H1 (cell line): ENCODE results near the gene NCCRP1. TPM values are rescaled to one million over a fixed set of nuclear protein-coding genes. Genes with fewer than 3 reads are reported as not detected.

Experiments
- CTCF ChIA-PET: fragments of 300-600 bp; sonication (Branson Sonifier 250); formaldehyde crosslinking; loops from one replicate; lab custom pipeline; 2021; ENCODE audit not compliant: partially characterized antibody; lab: Charles Lee
- POLR2A ChIA-PET: fragments of 300-600 bp; sonication (Branson Sonifier 250); formaldehyde crosslinking; loops from one replicate; lab custom pipeline; 2021; ENCODE audit warnings: inconsistent platforms; ENCODE audit not compliant: partially characterized antibody; lab: Charles Lee
- DNase-seq, 2 experiments: peaks; one replicate each; pipeline versions ENCODE4 v3.0.0 to v3.0.0-alpha.2; 2010 to 2022; ENCODE audit warnings: low spot score in 2 of 2, low read depth in 1 of 2, mixed read lengths in 1 of 2
- FAIRE-seq: peaks from 2 replicates; lab custom pipeline; 2011; peaks lifted over from hg19 to GRCh38; lab: Jason Lieb, UNC
- H2AFZ ChIP-seq: 2 replicates; pipeline ENCODE4 v1.8.1; 2012; ENCODE audit warnings: low read length, inconsistent platforms
- H2AK5ac ChIP-seq: 2 replicates; pipeline ENCODE4 v1.6.1; 2013; ENCODE audit warnings: low read depth, low read length
- H2BK120ac ChIP-seq: replicated peaks from 2 replicates; pipeline ENCODE3; 2013; ENCODE audit warnings: low read depth, low read length, inconsistent platforms
- H2BK12ac ChIP-seq: 2 replicates; pipeline ENCODE4 v1.6.1; 2013; ENCODE audit warnings: low read depth, low read length
- H2BK15ac ChIP-seq: 2 replicates; pipeline ENCODE4 v1.6.1; 2013; ENCODE audit warnings: low read length
- H2BK20ac ChIP-seq: 2 replicates; pipeline ENCODE4 v1.6.1; 2013; ENCODE audit warnings: low read length
- H2BK5ac ChIP-seq: 2 replicates; pipeline ENCODE4 v1.6.1; 2013; ENCODE audit warnings: low read depth, low read length
- H3K14ac ChIP-seq: 2 replicates; pipeline ENCODE4 v1.6.1; 2013; ENCODE audit warnings: inconsistent platforms; ENCODE audit not compliant: insufficient read length
- H3K18ac ChIP-seq: 2 replicates; pipeline ENCODE4 v1.6.1; 2013; ENCODE audit warnings: low read length; ENCODE audit errors: extremely low read depth
- H3K23ac ChIP-seq: 2 replicates; pipeline ENCODE4 v1.6.1; 2013; ENCODE audit warnings: inconsistent platforms; ENCODE audit not compliant: insufficient read length
- H3K23me2 ChIP-seq: 2 replicates; pipeline ENCODE4 v1.6.1; 2013; ENCODE audit warnings: low read depth, low read length
- H3K27ac ChIP-seq: 2 replicates; pipeline ENCODE4 v1.6.1; 2011; ENCODE audit warnings: low read depth, low read length, inconsistent platforms
- H3K27me3 ChIP-seq, 4 experiments: replicated peaks in 1 of 4; 1 replicate in 1 of 4; 2 replicates in 3 of 4; pipeline versions ENCODE4 v1.6.1 to v1.8.1; 2011 to 2013; ENCODE audit warnings: low read length in 3 of 4, mild to moderate bottlenecking in 3 of 4, inconsistent platforms in 2 of 4, mixed read lengths in 2 of 4, moderate library complexity in 1 of 4; ENCODE audit not compliant: control insufficient read depth in 3 of 4, insufficient read depth in 3 of 4; ENCODE audit errors: extremely low read depth in 1 of 4
- H3K36me3 ChIP-seq, 4 experiments: 2 replicates each; pipeline versions ENCODE4 v1.6.1 to v1.8.1; 2011 to 2013; ENCODE audit warnings: mild to moderate bottlenecking in 4 of 4, low read length in 3 of 4, moderate library complexity in 2 of 4, control low read depth in 1 of 4, inconsistent platforms in 1 of 4; ENCODE audit not compliant: insufficient read depth in 4 of 4, control insufficient read depth in 2 of 4
- H3K4ac ChIP-seq: replicated peaks from 2 replicates; pipeline ENCODE3; 2013; ENCODE audit warnings: low read length, low read depth, mixed read lengths, inconsistent platforms; ENCODE audit not compliant: insufficient read length
- H3K4me1 ChIP-seq, 4 experiments: replicated peaks in 1 of 4; 1 replicate in 1 of 4; 2 replicates in 3 of 4; pipeline versions ENCODE4 v1.6.1 to v1.8.1; 2011 to 2013; ENCODE audit warnings: low read length in 3 of 4, inconsistent platforms in 2 of 4, mixed read lengths in 1 of 4; ENCODE audit not compliant: insufficient read depth in 4 of 4, control insufficient read depth in 3 of 4
- H3K4me2 ChIP-seq, 2 experiments: 2 replicates each; pipeline versions ENCODE4 v1.6.1 to v1.8.1; 2011 to 2013; ENCODE audit warnings: low read depth in 2 of 2, low read length in 2 of 2, control low read depth in 1 of 2, inconsistent platforms in 1 of 2, mild to moderate bottlenecking in 1 of 2; ENCODE audit not compliant: insufficient read depth in 1 of 2
- H3K4me3 ChIP-seq, 4 experiments: fragments of 200-600, 300-600 bp in 1 of 4; sonication (generic), shearing (Covaris generic), sonication (Bioruptor Twin) in 1 of 4; 2 replicates each; pipeline versions ENCODE4 v1.5.1 to v1.8.1; 2011 to 2016; ENCODE audit warnings: low read length in 4 of 4, low read depth in 3 of 4, control low read depth in 2 of 4, inconsistent platforms in 2 of 4, mild to moderate bottlenecking in 2 of 4, mixed read lengths in 1 of 4, moderate library complexity in 1 of 4; ENCODE audit not compliant: insufficient read depth in 2 of 4; ENCODE audit errors: extremely low read depth in 1 of 4
- H3K56ac ChIP-seq: replicated peaks from 2 replicates; pipeline ENCODE3; 2013; ENCODE audit warnings: low read depth, mild to moderate bottlenecking, mixed read lengths, low read length, inconsistent platforms; ENCODE audit not compliant: insufficient read length
- H3K79me1 ChIP-seq: 2 replicates; pipeline ENCODE4 v1.6.1; 2013; ENCODE audit warnings: low read depth, low read length, control low read depth
- H3K79me2 ChIP-seq, 2 experiments: 2 replicates each; pipeline versions ENCODE4 v1.6.1 to v1.8.1; 2012 to 2013; ENCODE audit warnings: low read length in 2 of 2, mild to moderate bottlenecking in 2 of 2, inconsistent platforms in 1 of 2; ENCODE audit not compliant: insufficient read depth in 2 of 2, control insufficient read depth in 1 of 2
- H3K9ac ChIP-seq, 4 experiments: replicated peaks in 1 of 4; 1 replicate in 1 of 4; 2 replicates in 3 of 4; pipeline versions ENCODE4 v1.6.1 to v1.8.1; 2011 to 2013; ENCODE audit warnings: low read depth in 3 of 4, low read length in 3 of 4, control low read depth in 2 of 4, mild to moderate bottlenecking in 2 of 4, moderate library complexity in 2 of 4, inconsistent platforms in 1 of 4; ENCODE audit errors: extremely low read depth in 1 of 4
- H3K9me3 ChIP-seq, 2 experiments: 2 replicates each; pipeline versions ENCODE4 v1.6.1 to v1.8.1; 2012 to 2013; ENCODE audit warnings: mild to moderate bottlenecking in 2 of 2, moderate library complexity in 2 of 2, control low read depth in 1 of 2, inconsistent platforms in 1 of 2, low read depth in 1 of 2, low read length in 1 of 2, mixed read lengths in 1 of 2; ENCODE audit not compliant: insufficient read depth in 2 of 2
- H4K20me1 ChIP-seq, 2 experiments: replicated peaks in 1 of 2; 2 replicates each; pipeline versions ENCODE3 to v1.8.1; 2011 to 2013; ENCODE audit warnings: inconsistent platforms in 2 of 2, low read length in 2 of 2, mild to moderate bottlenecking in 1 of 2; ENCODE audit not compliant: insufficient read depth in 2 of 2, control insufficient read depth in 1 of 2
- H4K5ac ChIP-seq: 2 replicates; pipeline ENCODE4 v1.6.1; 2013; ENCODE audit warnings: low read length, low read depth, mixed read lengths, inconsistent platforms; ENCODE audit not compliant: insufficient read length
- H4K8ac ChIP-seq: 2 replicates; pipeline ENCODE4 v1.8.0; 2013; ENCODE audit warnings: mild to moderate bottlenecking, moderate library complexity, low read length, inconsistent platforms; ENCODE audit not compliant: insufficient read depth; ENCODE audit errors: extremely low read depth
- H4K91ac ChIP-seq: replicated peaks from 2 replicates; pipeline ENCODE3; 2013; ENCODE audit warnings: low read length, mixed read lengths, inconsistent platforms; ENCODE audit not compliant: insufficient read length
- ASH2L ChIP-seq: fragments of 200-600, 300-600 bp; sonication (generic); IDR thresholded peaks from one replicate; pipeline ENCODE4 v1.7.1; 2017; ENCODE audit warnings: low read length
- ATF2 ChIP-seq: IDR thresholded peaks from 2 replicates; pipeline ENCODE4 v1.6.1; 2012; ENCODE audit warnings: low read length, inconsistent platforms
- CBX8 ChIP-seq: fragments of 300-800, 300-1000 bp; sonication (generic); IDR thresholded peaks from 2 replicates; pipeline ENCODE4 v1.7.1; 2016; ENCODE audit warnings: low read depth, low read length, borderline replicate concordance
- CHD2 ChIP-seq: IDR thresholded peaks from 2 replicates; pipeline ENCODE4 v1.6.1; 2012; ENCODE audit warnings: low read length, improper control_type of control experiment
- EP300 ChIP-seq, 2 experiments: IDR thresholded peaks; 1 replicate in 1 of 2; 2 replicates in 1 of 2; pipeline ENCODE4 v1.6.1; 2011 to 2012; ENCODE audit warnings: low read depth in 2 of 2, low read length in 2 of 2, mild to moderate bottlenecking in 2 of 2, borderline replicate concordance in 1 of 2, inconsistent platforms in 1 of 2, moderate library complexity in 1 of 2
- HDAC6 ChIP-seq: IDR thresholded peaks from one replicate; pipeline ENCODE4 v1.7.1; 2012; ENCODE audit warnings: low read depth, mild to moderate bottlenecking, inconsistent platforms, low read length, moderate library complexity
- JUND ChIP-seq: IDR thresholded peaks from 2 replicates; pipeline ENCODE4 v1.6.1; 2011; ENCODE audit warnings: mild to moderate bottlenecking, improper control_type of control experiment, low read length
- KDM1A ChIP-seq: fragments of 200-600, 300-600 bp; sonication (generic); IDR thresholded peaks from 2 replicates; pipeline ENCODE4 v1.7.1; 2016; ENCODE audit warnings: mild to moderate bottlenecking, low read length, borderline replicate concordance
- MAFK ChIP-seq: IDR thresholded peaks from 2 replicates; pipeline ENCODE4 v1.6.1; 2012; ENCODE audit warnings: low read depth, mild to moderate bottlenecking, improper control_type of control experiment, low read length
- NRF1 ChIP-seq: IDR thresholded peaks from 2 replicates; pipeline ENCODE4 v1.6.1; 2011; ENCODE audit warnings: mild to moderate bottlenecking, low read depth, low read length, improper control_type of control experiment
- POLR2AphosphoS5 ChIP-seq: IDR thresholded peaks from 2 replicates; pipeline ENCODE4 v1.6.1; 2011; ENCODE audit warnings: low read depth, low read length
- RBBP5 ChIP-seq: IDR thresholded peaks from 2 replicates; pipeline ENCODE4 v1.7.1; 2012; ENCODE audit warnings: low read depth, mild to moderate bottlenecking, inconsistent platforms, low read length, moderate library complexity, borderline replicate concordance
- SP2 ChIP-seq: IDR thresholded peaks from 2 replicates; pipeline ENCODE4 v1.6.1; 2012; ENCODE audit warnings: mild to moderate bottlenecking, low read length, inconsistent platforms
- WGBS, 2 experiments: shearing (Covaris generic) in 1 of 2; methylation state at CpG; one replicate each; pipeline versions ENCODE4 v1.1.6 to v1.1.7; 2013 to 2015; ENCODE audit warnings: low lambda C conversion rate in 2 of 2, mixed read lengths in 2 of 2, inconsistent platforms in 1 of 2, low coverage in 1 of 2, missing lambda C conversion rate in 1 of 2; ENCODE audit not compliant: insufficient replicate concordance in 2 of 2, insufficient coverage in 1 of 2, insufficient read length in 1 of 2; ENCODE audit errors: extremely low coverage in 1 of 2, missing lambda C conversion rate in 1 of 2; 5-methylcytosine and 5-hydroxymethylcytosine counted together
- polyA plus RNA-seq, 7 experiments: library from polyadenylated mRNA; depleted of rRNA in 3 of 7; stranded (reverse) in 5 of 7; unstranded in 2 of 7; fragments of >200 nt in 5 of 7; fragments of 200-250 nt in 2 of 7; gene quantifications; 1 replicate in 5 of 7; 2 replicates in 1 of 7; 4 replicates in 1 of 7; pipeline versions ENCODE4 v1.2.1 to v1.2.3, GENCODE V29; 2011 to 2013; ENCODE audit warnings: missing spikeins in 2 of 7, mixed read lengths in 2 of 7
- total RNA-seq: library from RNA; stranded (reverse); fragmentation: NEBNext Ultra II Directional; extraction: Animal tissue kit (Norgen Biotek cat#: 25700); gene quantifications from 2 replicates; pipeline ENCODE4 v1.2.1, GENCODE V29; 2021

The NCCRP1 gene
- total and polyA plus RNA-seq, 2 of the 8 experiments (the other 6 are each of a cell fraction or from before 2014, with no cell fraction given): 2.8 to 7.9 TPM

GRCh38 chr19:39200803-39201115 is 4.0 kb downstream of the NCCRP1 start:
- no peak overlapping the region for H3K56ac ChIP-seq
- TF ChIP-seq KDM1A (no peak), SP2 (no peak), RBBP5 (no peak), ATF2 (no peak), ASH2L (no peak), JUND (no peak), EP300 (IDR thresholded peaks at IDR 0.05; ENCODE audit: borderline replicate concordance in 1 of 2, low read depth in 2 of 2, low read length in 2 of 2) (no peak), MAFK (no peak), HDAC6 (no peak), CHD2 (no peak), POLR2AphosphoS5 (no peak), CBX8 (no peak), NRF1 (no peak)

More at GRCh38 chr19:39200803-39201115, 4.0 kb downstream of the NCCRP1 start:
- WGBS, 2 experiments: 96% methylated on average over 3 of the region's 3 CpGs; no CpG with 5 or more reads in 1 of the 2 experiments
- no peak for FAIRE-seq
- Histone ChIP-seq H2BK5ac (no peak overlapping the region), H4K8ac (no peak overlapping the region), H3K18ac (no peak overlapping the region), H2AFZ (no peak overlapping the region), H2BK120ac (no peak overlapping the region), H3K27ac (no peak overlapping the region), H3K4ac (no peak overlapping the region), H3K23ac (no peak overlapping the region), H4K20me1 (no peaks in the 10 kb centered on the region), H3K36me3 (no peaks in the 10 kb centered on the region), H4K91ac (no peak overlapping the region), H3K4me2 (no peak overlapping the region), H3K27me3 (peaks cover 15 to 42% (median 35%) of the 10 kb centered on the region in 4 experiments; a peak in 6 of 7 replicates), H3K4me3 (no peak overlapping the region), H3K4me1 (peaks cover 0 to 10% (median 6%) of the 10 kb centered on the region in 4 experiments; a peak in 5 of 7 replicates), H3K79me2 (no peaks in the 10 kb centered on the region), H2BK15ac (no peak overlapping the region), H3K79me1 (no peaks in the 10 kb centered on the region), H2BK20ac (no peak overlapping the region), H3K9me3 (no peaks in the 10 kb centered on the region), H2BK12ac (no peak overlapping the region), H3K14ac (no peak overlapping the region), H4K5ac (no peak overlapping the region), H3K23me2 (peaks cover 8% of the 10 kb centered on the region; the same call in 1 of the 2 replicates), H2AK5ac (no peak overlapping the region), H3K9ac (no peak overlapping the region)
- no peak for DNase-seq
- ChIA-PET CTCF (interaction anchor here (1.0 to 4.6 kb wide), 5 partner anchors 23 to 129 kb away, joined by 3 to 22 read pairs (median 3); no protein-coding TSS in a partner anchor), POLR2A (no interaction called here)
